Endodermal cell (in vitro differentiated cells): ENCODE data around the gene RNPEPL1. TPM values are rescaled to one million over a fixed set of nuclear protein-coding genes. Genes with fewer than 3 reads are reported as not detected.

Experiments
- DNase-seq: peaks from one replicate; pipeline ENCODE4 v3.0.0-alpha.2; 2017
- H3K27ac ChIP-seq: 2 replicates; pipeline ENCODE4 v1.5.1; 2013; ENCODE audit warnings: mild to moderate bottlenecking, low read depth, low read length, moderate library complexity
- H3K27me3 ChIP-seq: 2 replicates; pipeline ENCODE4 v1.6.1; 2013; ENCODE audit warnings: mild to moderate bottlenecking, low read length, moderate library complexity; ENCODE audit not compliant: insufficient read depth, control insufficient read depth, poor library complexity, severe bottlenecking
- H3K36me3 ChIP-seq: 2 replicates; pipeline ENCODE4 v1.7.0; 2013; ENCODE audit warnings: mild to moderate bottlenecking, low read length, moderate library complexity; ENCODE audit not compliant: control insufficient read depth, insufficient read depth
- H3K4me1 ChIP-seq: one replicate; pipeline ENCODE4 v1.7.0; 2013; ENCODE audit warnings: low read length; ENCODE audit not compliant: control insufficient read depth, insufficient read depth
- H3K4me3 ChIP-seq: 2 replicates; pipeline ENCODE4 v1.5.1; 2013; ENCODE audit warnings: mild to moderate bottlenecking, low read length, moderate library complexity
- H3K9ac ChIP-seq: 2 replicates; pipeline ENCODE4 v1.6.1; 2013; ENCODE audit warnings: mild to moderate bottlenecking, low read length, moderate library complexity; ENCODE audit not compliant: poor library complexity, severe bottlenecking; ENCODE audit errors: extremely low read depth
- H3K9me3 ChIP-seq: 2 replicates; pipeline ENCODE4 v1.6.1; 2013; ENCODE audit warnings: mild to moderate bottlenecking, low read length, moderate library complexity; ENCODE audit not compliant: control insufficient read depth
- H3K27ac Mint-ChIP-seq: 2 replicates; pipeline ENCODE4 v1.8.0; 2020; ENCODE audit warnings: mixed read lengths
- H3K27me3 Mint-ChIP-seq: 2 replicates; pipeline ENCODE4 v1.8.0; 2021; ENCODE audit warnings: mild to moderate bottlenecking, mixed read lengths; ENCODE audit not compliant: insufficient read depth
- H3K36me3 Mint-ChIP-seq: 2 replicates; pipeline ENCODE4 v1.8.0; 2020; ENCODE audit warnings: low read depth, mixed read lengths
- H3K4me1 Mint-ChIP-seq: 2 replicates; pipeline ENCODE4 v1.8.0; 2020; ENCODE audit warnings: mixed read lengths
- H3K4me3 Mint-ChIP-seq: 2 replicates; pipeline ENCODE4 v1.8.0; 2020; ENCODE audit warnings: mild to moderate bottlenecking, moderate library complexity, mixed read lengths
- H3K9me3 Mint-ChIP-seq: 2 replicates; pipeline ENCODE4 v1.8.0; 2020; ENCODE audit warnings: mild to moderate bottlenecking, mixed read lengths
- WGBS, 2 experiments: methylation state at CpG; one replicate each; pipeline versions ENCODE4 v1.1.5 to v1.1.7; 2013; ENCODE audit warnings: missing lambda C conversion rate in 2 of 2, mixed read lengths in 1 of 2; ENCODE audit not compliant: insufficient coverage in 1 of 2, insufficient read length in 1 of 2; 5-methylcytosine and 5-hydroxymethylcytosine counted together
- total RNA-seq, 2 donors: library from RNA; stranded (reverse); fragmentation: NEBNext Ultra II Directional in 1 of 2; extraction: Animal tissue kit (Norgen Biotek cat#: 25700) in 1 of 2; gene quantifications; 2 replicates in 1 of 2; 3 replicates in 1 of 2; pipeline ENCODE4 v1.2.1, GENCODE V29; 2021
- TF ChIP-seq, protein P1 (sequence below): fragments of 200-600 bp; sonication (generic); conservative IDR thresholded peaks from 2 replicates; pipeline ENCODE4 v1.5.0; 2021; ENCODE audit warnings: antibody characterized with exemption, mild to moderate bottlenecking

The RNPEPL1 gene
- total RNA-seq, 2 donors from 2014 or later = 38.4 to 52.4 TPM

GRCh38 chr2:240573516-240574385, 5.5 kb downstream of the RNPEPL1 start:
- no peak overlapping the region for H3K4me3 Mint-ChIP-seq
- Histone ChIP-seq H3K9ac (no peak overlapping the region), H3K4me1 (peaks cover 3% of the 10 kb centered on the region), H3K27me3 (no peaks in the 10 kb centered on the region), H3K27ac (no peak overlapping the region), H3K9me3 (no peaks in the 10 kb centered on the region), H3K36me3 (no peaks in the 10 kb centered on the region), H3K4me3 (no peak overlapping the region)
- TF ChIP-seq, protein P1, sequence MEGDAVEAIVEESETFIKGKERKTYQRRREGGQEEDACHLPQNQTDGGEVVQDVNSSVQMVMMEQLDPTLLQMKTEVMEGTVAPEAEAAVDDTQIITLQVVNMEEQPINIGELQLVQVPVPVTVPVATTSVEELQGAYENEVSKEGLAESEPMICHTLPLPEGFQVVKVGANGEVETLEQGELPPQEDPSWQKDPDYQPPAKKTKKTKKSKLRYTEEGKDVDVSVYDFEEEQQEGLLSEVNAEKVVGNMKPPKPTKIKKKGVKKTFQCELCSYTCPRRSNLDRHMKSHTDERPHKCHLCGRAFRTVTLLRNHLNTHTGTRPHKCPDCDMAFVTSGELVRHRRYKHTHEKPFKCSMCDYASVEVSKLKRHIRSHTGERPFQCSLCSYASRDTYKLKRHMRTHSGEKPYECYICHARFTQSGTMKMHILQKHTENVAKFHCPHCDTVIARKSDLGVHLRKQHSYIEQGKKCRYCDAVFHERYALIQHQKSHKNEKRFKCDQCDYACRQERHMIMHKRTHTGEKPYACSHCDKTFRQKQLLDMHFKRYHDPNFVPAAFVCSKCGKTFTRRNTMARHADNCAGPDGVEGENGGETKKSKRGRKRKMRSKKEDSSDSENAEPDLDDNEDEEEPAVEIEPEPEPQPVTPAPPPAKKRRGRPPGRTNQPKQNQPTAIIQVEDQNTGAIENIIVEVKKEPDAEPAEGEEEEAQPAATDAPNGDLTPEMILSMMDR = no peak
- H3K27ac Mint-ChIP-seq = no peak overlapping the region
- no peak for DNase-seq
- peaks cover 1% of the 10 kb centered on the region for H3K4me1 Mint-ChIP-seq
- H3K27me3 Mint-ChIP-seq = peaks cover 4% of the 10 kb centered on the region
- H3K36me3 Mint-ChIP-seq = no peaks in the 10 kb centered on the region
- 93 to 96% methylated on average over 19 to 37 of the region's 37 CpGs for WGBS, 2 experiments
- no peaks in the 10 kb centered on the region for H3K9me3 Mint-ChIP-seq

GRCh38 chr2:240574386-240575100, 6.3 kb downstream of the RNPEPL1 start:
- no peak overlapping the region for H3K27ac Mint-ChIP-seq
- H3K36me3 Mint-ChIP-seq = no peaks in the 10 kb centered on the region
- H3K9me3 Mint-ChIP-seq = no peaks in the 10 kb centered on the region

More at GRCh38 chr2:240574386-240575100, 6.3 kb downstream of the RNPEPL1 start:
- H3K9ac ChIP-seq = no peak overlapping the region
- 91 to 93% methylated on average over 16 to 21 of the region's 21 CpGs for WGBS, 2 experiments
- no peaks in the 10 kb centered on the region for H3K9me3 ChIP-seq
- Mint-ChIP-seq H3K4me1 (no peaks in the 10 kb centered on the region), H3K4me3 (no peak overlapping the region), H3K27me3 (no peaks in the 10 kb centered on the region)
- H3K4me3 ChIP-seq = no peak overlapping the region
- H3K27me3 ChIP-seq = no peaks in the 10 kb centered on the region
- TF ChIP-seq, protein P1 = no peak
- H3K36me3 ChIP-seq = no peaks in the 10 kb centered on the region
- DNase-seq = no peak
- H3K4me1 ChIP-seq = peaks cover under 1% of the 10 kb centered on the region
- H3K27ac ChIP-seq = no peak overlapping the region
